Measurements from ENCODE around the gene SCN8A. TPM values are rescaled to one million over a fixed set of nuclear protein-coding genes. Genes with fewer than 3 reads are reported as not detected.
"Not testable (repeated sequence)": the region's sequence is repeated elsewhere in the genome, so short reads cannot be mapped to it uniquely, and the experiment has no call there.

Gene SCN8A
- under 1 TPM; 0.86 to 0.93 TPM for total RNA-seq

- H3K4me1 Mint-ChIP-seq, result peaks cover 19% of the 10 kb centered on the region
- H3K9me3 Mint-ChIP-seq, result no peaks in the 10 kb centered on the region
- H3K4me3 Mint-ChIP-seq, result peak within 1 kb of the TSS; percentile 88
- no peaks in the 10 kb centered on the region for H3K36me3 Mint-ChIP-seq
- peak; percentile 65 for DNase-seq
- peak within 1 kb of the TSS; percentile 73 for H3K27ac Mint-ChIP-seq
- H3K27me3 Mint-ChIP-seq, result peaks cover 54% of the 10 kb centered on the region
Observed at GRCh38 chr12:51591016-51591901, at the start of gene SCN8A. SCN8A (plus strand) TSS chr12:51591233; CDS start chr12:51662818, 71,585 bp downstream.

- Mint-ChIP-seq H3K27me3 (no peaks in the 10 kb centered on the region), H3K36me3 (no peaks in the 10 kb centered on the region), H3K27ac (no peak overlapping the region), H3K4me1 (no peaks in the 10 kb centered on the region), H3K9me3 (peaks cover 3% of the 10 kb centered on the region), H3K4me3 (no peak overlapping the region)
- no peak for DNase-seq
Observed at GRCh38 chr12:51546097-51546496, 44.9 kb upstream of the SCN8A start.

- peaks cover 8% of the 10 kb centered on the region for H3K27me3 Mint-ChIP-seq
Observed at GRCh38 chr12:51547606-51548005, 43.4 kb upstream of the SCN8A start.

DNA sequence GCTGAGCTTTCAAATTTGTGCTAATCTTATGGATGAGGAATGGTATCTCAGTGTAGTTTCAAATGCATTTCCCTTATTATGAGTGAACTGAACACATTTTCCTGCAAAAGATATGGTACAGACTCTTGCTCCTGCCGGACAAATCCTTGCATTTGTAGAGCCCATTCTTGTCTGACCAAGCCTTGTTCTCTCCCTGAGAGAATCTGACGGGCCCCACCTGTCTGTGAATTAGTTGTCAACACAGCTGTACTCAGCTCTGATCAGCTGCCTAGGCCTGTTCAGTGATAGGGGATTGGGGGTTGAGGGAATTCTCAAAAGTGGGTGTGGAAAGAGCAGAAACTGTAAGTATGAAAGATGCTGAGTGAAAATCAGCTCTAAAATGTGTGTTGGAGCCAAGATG, 42.8 kb upstream of the SCN8A start:
- Mint-ChIP-seq H3K27ac (no peak overlapping the region), H3K36me3 (no peaks in the 10 kb centered on the region), H3K27me3 (peaks cover 8% of the 10 kb centered on the region), H3K4me1 (no peaks in the 10 kb centered on the region), H3K9me3 (peaks cover 3% of the 10 kb centered on the region), H3K4me3 (no peak overlapping the region)
- no peak for DNase-seq

More at GRCh38 chr12:51547606-51548005, 43.4 kb upstream of the SCN8A start:
- peaks cover 3% of the 10 kb centered on the region for H3K9me3 Mint-ChIP-seq
- no peak overlapping the region for H3K27ac Mint-ChIP-seq
- DNase-seq, result no peak
- H3K36me3 Mint-ChIP-seq, result no peaks in the 10 kb centered on the region
- H3K4me3 Mint-ChIP-seq, result no peak overlapping the region
- no peaks in the 10 kb centered on the region for H3K4me1 Mint-ChIP-seq

GRCh38 chr12:51549637-51550036, 41.4 kb upstream of the SCN8A start:
- DNase-seq, result no peak
- Mint-ChIP-seq H3K36me3 (no peaks in the 10 kb centered on the region), H3K9me3 (no peaks in the 10 kb centered on the region), H3K4me3 (no peak overlapping the region), H3K27me3 (peaks cover 8% of the 10 kb centered on the region), H3K4me1 (no peaks in the 10 kb centered on the region), H3K27ac (no peak overlapping the region)

DNA sequence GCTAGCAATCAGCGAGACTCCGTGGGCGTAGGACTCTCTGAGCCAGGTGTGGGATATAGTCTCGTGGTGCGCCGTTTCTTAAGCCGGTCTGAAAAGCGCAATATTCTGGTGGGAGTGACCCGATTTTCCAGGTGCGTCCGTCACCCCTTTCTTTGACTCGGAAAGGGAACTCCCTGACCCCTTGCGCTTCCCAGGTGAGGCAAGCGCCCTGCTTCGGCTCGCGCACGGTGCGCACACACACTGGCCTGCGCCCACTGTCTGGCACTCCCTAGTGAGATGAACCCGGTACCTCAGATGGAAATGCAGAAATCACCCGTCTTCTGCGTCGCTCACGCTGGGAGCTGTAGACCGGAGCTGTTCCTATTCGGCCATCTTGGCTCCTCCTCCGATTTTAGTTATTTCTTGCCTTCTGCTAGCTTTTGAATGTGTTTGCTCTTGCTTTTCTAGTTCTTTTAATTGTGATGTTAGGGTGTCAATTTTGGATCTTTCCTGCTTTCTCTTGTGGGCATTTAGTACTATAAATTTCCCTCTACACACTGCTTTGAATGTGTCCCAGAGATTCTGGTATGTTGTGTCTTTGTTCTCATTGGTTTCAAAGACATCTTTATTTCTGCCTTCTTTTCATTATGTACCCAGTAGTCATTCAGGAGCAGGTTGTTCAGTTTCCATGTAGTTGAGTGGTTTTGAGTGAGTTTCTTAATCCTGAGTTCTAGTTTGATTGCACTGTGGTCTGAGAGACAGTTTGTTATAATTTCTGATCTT, 22.6 kb upstream of the SCN8A start:
- H3K36me3 Mint-ChIP-seq, H3K4me3 Mint-ChIP-seq, H3K27ac Mint-ChIP-seq, H3K4me1 Mint-ChIP-seq, DNase-seq, H3K9me3 Mint-ChIP-seq, H3K27me3 Mint-ChIP-seq: not testable (repeated sequence)

DNA sequence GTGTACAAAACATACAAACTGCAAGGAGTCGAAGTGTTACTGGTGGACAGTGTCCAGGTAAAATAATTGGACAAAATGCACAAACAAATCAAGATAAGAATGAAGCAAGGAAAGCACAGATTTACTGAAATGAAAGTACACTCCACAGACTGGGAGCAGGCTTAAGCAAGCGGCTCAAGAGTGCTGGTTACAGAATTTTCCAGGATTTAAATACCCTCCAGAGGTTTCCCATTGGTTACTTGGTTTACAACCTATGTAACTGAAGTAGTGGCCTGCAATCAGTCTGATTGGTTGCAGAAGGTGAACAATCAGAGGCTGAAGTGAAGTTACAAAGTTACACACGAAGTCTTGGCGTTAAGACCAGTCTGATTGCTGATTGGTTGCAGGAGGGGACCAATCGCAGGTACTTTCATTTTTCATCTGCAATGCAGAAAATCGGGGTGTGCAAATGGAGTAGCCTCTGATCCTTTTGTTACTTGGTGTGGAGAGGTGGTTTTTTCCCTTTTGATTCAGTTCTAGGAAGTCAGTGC, 11.6 kb upstream of the SCN8A start:
- Mint-ChIP-seq H3K4me1 (no peaks in the 10 kb centered on the region), H3K27me3 (peaks cover 30% of the 10 kb centered on the region), H3K27ac (no peak overlapping the region), H3K4me3 (no peak overlapping the region), H3K36me3 (no peaks in the 10 kb centered on the region), H3K9me3 (no peaks in the 10 kb centered on the region)
- DNase-seq, result no peak

- Mint-ChIP-seq H3K27me3 (peaks cover 69% of the 10 kb centered on the region), H3K27ac (no peak overlapping the region), H3K36me3 (no peaks in the 10 kb centered on the region), H3K9me3 (no peaks in the 10 kb centered on the region), H3K4me1 (peaks cover 19% of the 10 kb centered on the region), H3K4me3 (no peak overlapping the region)
- DNase-seq, result no peak
Observed at GRCh38 chr12:51589060-51589459, 2.0 kb upstream of the SCN8A start.

GRCh38 chr12:51589557-51590176, 1.4 kb upstream of the SCN8A start:
- Mint-ChIP-seq H3K4me1 (peaks cover 19% of the 10 kb centered on the region), H3K27me3 (peaks cover 64% of the 10 kb centered on the region), H3K36me3 (no peaks in the 10 kb centered on the region), H3K27ac (no peak overlapping the region), H3K9me3 (no peaks in the 10 kb centered on the region), H3K4me3 (peak overlapping the region; percentile 88)
- DNase-seq, result no peak

DNA sequence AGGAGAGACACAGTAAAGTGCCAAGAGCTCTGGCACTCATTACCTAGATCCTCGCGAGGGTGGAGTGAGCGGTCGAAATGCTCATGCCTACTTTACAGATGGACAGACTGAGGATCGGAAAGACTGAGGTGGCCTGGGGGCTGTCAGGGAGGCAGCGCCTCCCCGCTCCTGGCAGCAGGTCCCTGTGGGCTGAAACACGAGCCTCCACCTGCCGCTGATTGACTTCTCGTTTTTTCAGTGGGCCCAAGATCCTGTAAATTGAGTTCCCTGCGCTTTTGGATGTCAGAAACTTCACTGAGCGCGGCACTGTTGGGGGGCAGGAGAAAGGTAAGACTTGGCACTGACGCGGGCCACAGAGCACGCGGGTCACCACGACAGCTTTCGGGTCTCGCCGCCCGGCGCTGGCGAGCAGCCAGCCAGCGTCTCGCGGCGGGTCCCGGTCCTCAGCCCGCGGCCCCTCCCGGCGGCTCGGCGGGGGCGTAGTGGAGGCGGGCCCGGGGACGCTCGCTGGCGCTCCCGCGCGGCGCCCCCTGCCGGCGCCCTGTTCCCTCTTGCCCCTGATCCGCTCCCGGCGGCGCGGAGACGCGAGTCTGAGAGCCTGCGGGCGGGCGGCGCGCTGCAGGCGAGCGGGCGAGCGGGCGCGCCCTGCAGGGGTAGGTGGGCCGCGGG, 552 bp upstream of the SCN8A start:
- peaks cover 56% of the 10 kb centered on the region for H3K27me3 Mint-ChIP-seq
- no peaks in the 10 kb centered on the region for H3K36me3 Mint-ChIP-seq
- no peaks in the 10 kb centered on the region for H3K9me3 Mint-ChIP-seq
- peak overlapping the region; percentile 88 for H3K4me3 Mint-ChIP-seq
- peaks cover 19% of the 10 kb centered on the region for H3K4me1 Mint-ChIP-seq
- H3K27ac Mint-ChIP-seq, result peak overlapping the region; percentile 73
- DNase-seq, result peak; percentile 88

DNA sequence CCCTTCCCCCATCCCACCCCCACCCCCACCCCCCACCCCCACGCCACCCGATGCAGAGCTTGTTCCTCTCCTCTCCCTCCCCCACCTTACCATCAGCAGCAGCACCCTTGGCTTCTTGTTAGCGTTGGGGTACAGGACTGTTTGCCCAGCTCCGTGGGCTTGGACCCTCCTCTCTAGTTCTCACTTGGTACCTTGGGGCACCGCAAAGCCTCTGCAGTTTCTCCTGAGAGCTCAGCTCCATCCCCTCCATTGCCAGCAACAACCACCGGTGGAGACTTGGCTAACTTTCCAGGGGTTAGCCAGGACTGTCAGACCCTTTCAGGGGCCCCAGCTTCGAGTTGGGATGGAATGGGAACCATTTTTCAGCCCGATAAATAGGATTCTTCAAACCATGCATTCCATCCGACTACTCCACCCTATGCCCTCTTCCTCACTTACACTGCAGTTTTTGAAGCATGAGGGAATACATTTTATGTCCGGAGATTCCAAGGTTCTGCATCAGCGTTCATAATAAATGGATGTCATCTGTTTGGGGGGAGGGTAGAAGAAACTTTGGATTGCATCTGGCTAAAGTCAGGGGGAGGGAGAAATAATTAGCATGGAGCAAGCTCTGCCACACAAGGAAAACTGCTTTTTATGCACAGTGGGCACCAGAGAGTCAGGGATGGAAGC, 1.1 kb downstream of the SCN8A start:
- no peak for DNase-seq
- no peak overlapping the region for H3K27ac Mint-ChIP-seq
- H3K4me1 Mint-ChIP-seq, result peaks cover 19% of the 10 kb centered on the region
- peaks cover 55% of the 10 kb centered on the region for H3K27me3 Mint-ChIP-seq
- no peaks in the 10 kb centered on the region for H3K9me3 Mint-ChIP-seq
- peak overlapping the region; percentile 64 for H3K4me3 Mint-ChIP-seq
- no peaks in the 10 kb centered on the region for H3K36me3 Mint-ChIP-seq

GRCh38 chr12:51593021-51593420, 2.0 kb downstream of the SCN8A start:
- H3K4me1 Mint-ChIP-seq, result peaks cover 19% of the 10 kb centered on the region
- H3K36me3 Mint-ChIP-seq, result no peaks in the 10 kb centered on the region
- DNase-seq, result no peak
- H3K9me3 Mint-ChIP-seq, result no peaks in the 10 kb centered on the region
- peaks cover 58% of the 10 kb centered on the region for H3K27me3 Mint-ChIP-seq
- no peak overlapping the region for H3K27ac Mint-ChIP-seq
- no peak overlapping the region for H3K4me3 Mint-ChIP-seq

DNA sequence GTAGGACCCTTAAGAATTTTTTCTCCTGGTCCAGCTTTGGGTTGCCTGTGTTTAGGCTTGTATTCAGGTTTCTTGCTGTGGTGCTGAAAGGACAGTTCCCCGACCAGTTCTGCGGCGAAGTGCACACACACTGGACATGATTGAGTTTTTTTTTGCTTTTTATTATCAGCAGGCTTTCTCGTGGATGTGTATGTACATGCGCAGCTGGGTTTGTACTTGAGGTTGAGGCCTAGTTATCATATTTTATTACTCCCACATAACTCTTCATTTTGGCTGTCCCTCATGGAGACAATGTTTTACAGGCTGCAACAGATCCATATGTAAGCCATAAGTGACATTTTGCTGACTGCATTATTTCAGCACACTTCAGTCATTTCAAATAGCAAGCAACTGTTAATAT, 2.5 kb downstream of the SCN8A start:
- H3K36me3 Mint-ChIP-seq, result no peaks in the 10 kb centered on the region

GRCh38 chr12:51598156-51598555, 7.1 kb downstream of the SCN8A start:
- Mint-ChIP-seq H3K36me3 (no peaks in the 10 kb centered on the region), H3K27me3 (peaks cover 34% of the 10 kb centered on the region), H3K9me3 (no peaks in the 10 kb centered on the region), H3K4me1 (no peaks in the 10 kb centered on the region), H3K4me3 (no peak overlapping the region), H3K27ac (no peak overlapping the region)
- no peak for DNase-seq

More for the DNA sequence above, 2.5 kb downstream of the SCN8A start:
- peak; percentile 28 for DNase-seq
- H3K27me3 Mint-ChIP-seq, result peaks cover 63% of the 10 kb centered on the region
- no peak overlapping the region for H3K27ac Mint-ChIP-seq
- H3K9me3 Mint-ChIP-seq, result no peaks in the 10 kb centered on the region
- peaks cover 19% of the 10 kb centered on the region for H3K4me1 Mint-ChIP-seq
- H3K4me3 Mint-ChIP-seq, result no peak overlapping the region

All from activated naive CD8-positive, alpha-beta T cell treated with anti-CD3 and anti-CD28 coated beads for 36 hours (primary cell).